ENCODE data around the gene FOXO4. TPM values are rescaled to one million over a fixed set of nuclear protein-coding genes. Genes with fewer than 3 reads are reported as not detected.

Gene FOXO4
- total and polyA plus RNA-seq, 2 of the 13 experiments (the other 11 are each of a cell fraction or from before 2014, with no cell fraction given): 5.1 to 5.7 TPM

DNA sequence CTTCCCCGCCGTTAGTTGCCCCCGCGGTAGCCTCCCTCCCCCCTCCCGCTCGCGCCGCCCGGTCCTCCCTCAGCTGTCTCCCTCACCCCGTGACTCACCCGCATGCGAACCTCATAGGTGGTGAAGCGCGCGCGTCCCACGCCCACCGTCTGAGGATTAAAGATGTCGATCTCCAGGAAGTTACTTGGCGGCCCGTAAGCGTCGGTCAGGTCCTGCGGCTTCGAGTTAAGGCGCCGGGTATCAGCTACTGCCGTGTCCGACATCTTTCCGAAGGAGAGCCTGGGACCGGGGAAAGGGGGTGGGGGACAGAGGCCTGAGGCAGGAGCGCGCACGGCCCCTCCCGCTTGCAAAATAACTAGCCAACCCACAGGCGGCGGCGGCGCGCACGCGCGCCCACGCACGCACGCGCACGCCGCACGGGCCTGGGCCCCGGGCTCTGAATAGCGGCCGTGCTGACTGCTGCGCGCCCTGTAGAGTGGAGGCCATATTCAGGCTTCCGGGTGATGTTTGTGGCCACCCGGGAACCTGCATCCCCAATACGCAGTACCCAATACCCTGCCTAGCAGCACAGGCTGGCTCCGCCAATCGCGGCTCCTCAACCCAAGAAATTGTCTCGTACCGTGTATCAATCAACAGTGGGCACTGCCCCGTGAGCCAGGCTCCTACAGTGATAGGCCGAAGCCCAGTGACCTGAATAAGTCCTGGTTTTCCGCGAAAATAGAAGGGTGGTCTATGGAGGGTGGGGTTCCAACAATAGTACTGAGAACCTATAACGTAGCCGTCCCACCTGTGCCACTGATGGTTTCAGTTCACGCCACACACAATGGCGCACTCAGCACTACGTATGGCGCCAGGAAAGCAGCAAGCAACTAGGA, 27.4 kb upstream of the FOXO4 start, which contains the start of gene SNX12 (continued):
- TF ChIP-seq, protein P1, sequence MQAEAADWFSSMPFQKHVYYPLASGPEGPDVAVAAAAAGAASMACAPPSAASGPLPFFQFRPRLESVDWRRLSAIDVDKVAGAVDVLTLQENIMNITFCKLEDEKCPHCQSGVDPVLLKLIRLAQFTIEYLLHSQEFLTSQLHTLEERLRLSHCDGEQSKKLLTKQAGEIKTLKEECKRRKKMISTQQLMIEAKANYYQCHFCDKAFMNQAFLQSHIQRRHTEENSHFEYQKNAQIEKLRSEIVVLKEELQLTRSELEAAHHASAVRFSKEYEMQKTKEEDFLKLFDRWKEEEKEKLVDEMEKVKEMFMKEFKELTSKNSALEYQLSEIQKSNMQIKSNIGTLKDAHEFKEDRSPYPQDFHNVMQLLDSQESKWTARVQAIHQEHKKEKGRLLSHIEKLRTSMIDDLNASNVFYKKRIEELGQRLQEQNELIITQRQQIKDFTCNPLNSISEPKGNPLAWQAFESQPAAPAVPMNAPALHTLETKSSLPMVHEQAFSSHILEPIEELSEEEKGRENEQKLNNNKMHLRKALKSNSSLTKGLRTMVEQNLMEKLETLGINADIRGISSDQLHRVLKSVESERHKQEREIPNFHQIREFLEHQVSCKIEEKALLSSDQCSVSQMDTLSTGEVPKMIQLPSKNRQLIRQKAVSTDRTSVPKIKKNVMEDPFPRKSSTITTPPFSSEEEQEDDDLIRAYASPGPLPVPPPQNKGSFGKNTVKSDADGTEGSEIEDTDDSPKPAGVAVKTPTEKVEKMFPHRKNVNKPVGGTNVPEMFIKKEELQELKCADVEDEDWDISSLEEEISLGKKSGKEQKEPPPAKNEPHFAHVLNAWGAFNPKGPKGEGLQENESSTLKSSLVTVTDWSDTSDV (CRISPR knock-in tag; IDR thresholded peaks at IDR 0.05): no peak
- TF ChIP-seq TSC22D2 (CRISPR knock-in tag; IDR thresholded peaks at IDR 0.05; ENCODE audit: borderline replicate concordance) (no peak), ZNF143 (CRISPR knock-in tag; IDR thresholded peaks at IDR 0.05) (peak; percentile 64; the same call in 1 of the 2 replicates), MAFF (IDR thresholded peaks at IDR 0.05; ENCODE audit: low read depth, low read length) (no peak), MTA1 (CRISPR knock-in tag; IDR thresholded peaks at IDR 0.05; ENCODE audit: borderline replicate concordance) (no peak), ZKSCAN5 (CRISPR knock-in tag; IDR thresholded peaks at IDR 0.05) (no peak), ZNF543 (CRISPR knock-in tag; IDR thresholded peaks at IDR 0.05) (no peak), ZNF234 (CRISPR knock-in tag; conservative IDR thresholded peaks at IDR 0.05) (no peak), AKAP8 (CRISPR knock-in tag; IDR thresholded peaks at IDR 0.05) (no peak), TBL1XR1 (IDR thresholded peaks at IDR 0.05; ENCODE audit: borderline replicate concordance, low read length, partially characterized antibody) (no peak), ZNF432 (CRISPR knock-in tag; IDR thresholded peaks at IDR 0.05; ENCODE audit: borderline replicate concordance) (no peak), KMT2B (CRISPR knock-in tag; IDR thresholded peaks at IDR 0.05) (peak; percentile 71), SRY (CRISPR knock-in tag; IDR thresholded peaks at IDR 0.05) (no peak), ZBTB21 (CRISPR knock-in tag; IDR thresholded peaks at IDR 0.05) (no peak), KDM3A (CRISPR knock-in tag; IDR thresholded peaks at IDR 0.05; ENCODE audit: low read depth) (no peak)
- TF ChIP-seq, protein P2, sequence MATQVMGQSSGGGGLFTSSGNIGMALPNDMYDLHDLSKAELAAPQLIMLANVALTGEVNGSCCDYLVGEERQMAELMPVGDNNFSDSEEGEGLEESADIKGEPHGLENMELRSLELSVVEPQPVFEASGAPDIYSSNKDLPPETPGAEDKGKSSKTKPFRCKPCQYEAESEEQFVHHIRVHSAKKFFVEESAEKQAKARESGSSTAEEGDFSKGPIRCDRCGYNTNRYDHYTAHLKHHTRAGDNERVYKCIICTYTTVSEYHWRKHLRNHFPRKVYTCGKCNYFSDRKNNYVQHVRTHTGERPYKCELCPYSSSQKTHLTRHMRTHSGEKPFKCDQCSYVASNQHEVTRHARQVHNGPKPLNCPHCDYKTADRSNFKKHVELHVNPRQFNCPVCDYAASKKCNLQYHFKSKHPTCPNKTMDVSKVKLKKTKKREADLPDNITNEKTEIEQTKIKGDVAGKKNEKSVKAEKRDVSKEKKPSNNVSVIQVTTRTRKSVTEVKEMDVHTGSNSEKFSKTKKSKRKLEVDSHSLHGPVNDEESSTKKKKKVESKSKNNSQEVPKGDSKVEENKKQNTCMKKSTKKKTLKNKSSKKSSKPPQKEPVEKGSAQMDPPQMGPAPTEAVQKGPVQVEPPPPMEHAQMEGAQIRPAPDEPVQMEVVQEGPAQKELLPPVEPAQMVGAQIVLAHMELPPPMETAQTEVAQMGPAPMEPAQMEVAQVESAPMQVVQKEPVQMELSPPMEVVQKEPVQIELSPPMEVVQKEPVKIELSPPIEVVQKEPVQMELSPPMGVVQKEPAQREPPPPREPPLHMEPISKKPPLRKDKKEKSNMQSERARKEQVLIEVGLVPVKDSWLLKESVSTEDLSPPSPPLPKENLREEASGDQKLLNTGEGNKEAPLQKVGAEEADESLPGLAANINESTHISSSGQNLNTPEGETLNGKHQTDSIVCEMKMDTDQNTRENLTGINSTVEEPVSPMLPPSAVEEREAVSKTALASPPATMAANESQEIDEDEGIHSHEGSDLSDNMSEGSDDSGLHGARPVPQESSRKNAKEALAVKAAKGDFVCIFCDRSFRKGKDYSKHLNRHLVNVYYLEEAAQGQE (IDR thresholded peaks at IDR 0.05; ENCODE audit: borderline replicate concordance in 1 of 2, low read depth in 1 of 2, low read length in 2 of 2): no peak
- TF ChIP-seq, protein P3, sequence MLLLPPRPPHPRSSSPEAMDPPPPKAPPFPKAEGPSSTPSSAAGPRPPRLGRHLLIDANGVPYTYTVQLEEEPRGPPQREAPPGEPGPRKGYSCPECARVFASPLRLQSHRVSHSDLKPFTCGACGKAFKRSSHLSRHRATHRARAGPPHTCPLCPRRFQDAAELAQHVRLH (CRISPR knock-in tag; IDR thresholded peaks at IDR 0.05; ENCODE audit: borderline replicate concordance, low read depth): no peak
- TF ChIP-seq, protein P4, sequence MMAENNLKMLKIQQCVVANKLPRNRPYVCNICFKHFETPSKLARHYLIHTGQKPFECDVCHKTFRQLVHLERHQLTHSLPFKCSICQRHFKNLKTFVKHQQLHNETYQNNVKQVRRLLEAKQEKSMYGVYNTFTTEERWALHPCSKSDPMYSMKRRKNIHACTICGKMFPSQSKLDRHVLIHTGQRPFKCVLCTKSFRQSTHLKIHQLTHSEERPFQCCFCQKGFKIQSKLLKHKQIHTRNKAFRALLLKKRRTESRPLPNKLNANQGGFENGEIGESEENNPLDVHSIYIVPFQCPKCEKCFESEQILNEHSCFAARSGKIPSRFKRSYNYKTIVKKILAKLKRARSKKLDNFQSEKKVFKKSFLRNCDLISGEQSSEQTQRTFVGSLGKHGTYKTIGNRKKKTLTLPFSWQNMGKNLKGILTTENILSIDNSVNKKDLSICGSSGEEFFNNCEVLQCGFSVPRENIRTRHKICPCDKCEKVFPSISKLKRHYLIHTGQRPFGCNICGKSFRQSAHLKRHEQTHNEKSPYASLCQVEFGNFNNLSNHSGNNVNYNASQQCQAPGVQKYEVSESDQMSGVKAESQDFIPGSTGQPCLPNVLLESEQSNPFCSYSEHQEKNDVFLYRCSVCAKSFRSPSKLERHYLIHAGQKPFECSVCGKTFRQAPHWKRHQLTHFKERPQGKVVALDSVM (CRISPR knock-in tag; IDR thresholded peaks at IDR 0.05): 0 out of 2 replicates have a peak, but pooled peaks have one; percentile 24
- TF ChIP-seq, protein P5, sequence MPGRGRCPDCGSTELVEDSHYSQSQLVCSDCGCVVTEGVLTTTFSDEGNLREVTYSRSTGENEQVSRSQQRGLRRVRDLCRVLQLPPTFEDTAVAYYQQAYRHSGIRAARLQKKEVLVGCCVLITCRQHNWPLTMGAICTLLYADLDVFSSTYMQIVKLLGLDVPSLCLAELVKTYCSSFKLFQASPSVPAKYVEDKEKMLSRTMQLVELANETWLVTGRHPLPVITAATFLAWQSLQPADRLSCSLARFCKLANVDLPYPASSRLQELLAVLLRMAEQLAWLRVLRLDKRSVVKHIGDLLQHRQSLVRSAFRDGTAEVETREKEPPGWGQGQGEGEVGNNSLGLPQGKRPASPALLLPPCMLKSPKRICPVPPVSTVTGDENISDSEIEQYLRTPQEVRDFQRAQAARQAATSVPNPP (CRISPR knock-in tag; IDR thresholded peaks at IDR 0.05): no peak

All from HepG2 (cell line).